Ishikawa (cell line): ENCODE results near the gene PRM2.

Experiments
- CEBPB ChIP-seq: IDR thresholded peaks from 2 replicates; pipeline ENCODE4 v1.6.1; 2012
- CREB1 ChIP-seq: IDR thresholded peaks from 2 replicates; pipeline ENCODE4 v1.6.1; 2012; ENCODE audit warnings: low read depth
- EGR1 ChIP-seq: IDR thresholded peaks from 2 replicates; pipeline ENCODE4 v1.6.1; 2012
- EP300 ChIP-seq: IDR thresholded peaks from 2 replicates; pipeline ENCODE4 v1.6.1; 2012; ENCODE audit warnings: borderline replicate concordance
- FOXM1 ChIP-seq: IDR thresholded peaks from 2 replicates; pipeline ENCODE4 v1.6.1; 2012; ENCODE audit warnings: low read depth, borderline replicate concordance
- NFIC ChIP-seq: IDR thresholded peaks from 2 replicates; pipeline ENCODE4 v1.6.1; 2012
- RAD21 ChIP-seq: IDR thresholded peaks from 2 replicates; pipeline ENCODE4 v1.6.1; 2012; ENCODE audit warnings: low read depth
- TAF1 ChIP-seq: IDR thresholded peaks from 2 replicates; pipeline ENCODE4 v1.6.1; 2012; ENCODE audit warnings: low read depth, mild to moderate bottlenecking
- TCF12 ChIP-seq: IDR thresholded peaks from 2 replicates; pipeline ENCODE4 v1.6.1; 2012; ENCODE audit warnings: low read depth
- TEAD4 ChIP-seq: IDR thresholded peaks from 2 replicates; pipeline ENCODE4 v1.6.1; 2012
- YY1 ChIP-seq: IDR thresholded peaks from 2 replicates; pipeline ENCODE4 v1.6.1; 2012; ENCODE audit warnings: low read depth
- ZBTB7A ChIP-seq: IDR thresholded peaks from 2 replicates; pipeline ENCODE4 v1.6.1; 2012; ENCODE audit warnings: low read depth
- TF ChIP-seq, protein P1 (sequence below): IDR thresholded peaks from 2 replicates; pipeline ENCODE4 v1.6.1; 2012; ENCODE audit warnings: low read depth, mild to moderate bottlenecking
- TF ChIP-seq, protein P2 (sequence below): IDR thresholded peaks from 2 replicates; pipeline ENCODE4 v1.6.1; 2012
- TF ChIP-seq, protein P3 (sequence below): IDR thresholded peaks from 2 replicates; pipeline ENCODE4 v1.6.1; 2012

Gene PRM2

DNA sequence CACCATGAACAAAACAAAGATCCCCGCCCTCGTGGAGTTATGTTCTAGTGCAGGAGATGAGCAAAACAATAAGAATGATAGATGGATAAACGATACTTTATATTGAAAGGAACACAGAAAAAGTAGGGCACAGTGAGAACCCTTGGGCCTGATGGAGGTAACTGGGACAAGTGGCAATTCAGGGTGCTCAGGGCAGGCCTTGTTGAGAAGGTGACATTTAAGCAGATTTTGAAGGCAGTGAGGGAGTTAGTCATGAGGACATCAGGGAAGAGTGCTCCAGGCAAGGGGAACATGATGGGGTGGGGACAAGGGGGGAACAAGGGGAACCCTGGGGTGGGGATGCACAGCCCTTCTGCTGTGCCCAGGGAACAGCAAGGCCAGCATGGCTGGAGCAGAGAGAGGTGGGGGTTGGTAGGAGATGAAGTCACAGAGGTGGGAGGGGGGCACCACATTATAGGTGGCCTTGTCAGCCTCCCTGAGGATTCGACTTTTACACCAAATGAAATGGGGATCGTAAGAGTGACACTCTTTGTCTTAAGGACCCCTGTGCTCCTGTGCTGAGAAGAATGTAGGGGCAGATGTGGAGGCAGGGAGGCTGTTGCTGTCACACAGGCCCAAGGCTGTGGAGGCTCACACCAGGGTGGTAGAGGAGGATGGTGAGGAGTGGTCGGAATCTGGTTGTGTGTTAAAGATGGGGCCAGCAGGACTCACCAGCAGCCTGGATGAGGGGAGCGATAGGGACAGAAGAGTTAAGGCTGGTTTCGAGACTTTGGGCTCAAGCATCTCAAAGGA, 14.0 kb upstream of the PRM2 start:
- no peak for TF ChIP-seq EP300
- TF ChIP-seq, protein P1, sequence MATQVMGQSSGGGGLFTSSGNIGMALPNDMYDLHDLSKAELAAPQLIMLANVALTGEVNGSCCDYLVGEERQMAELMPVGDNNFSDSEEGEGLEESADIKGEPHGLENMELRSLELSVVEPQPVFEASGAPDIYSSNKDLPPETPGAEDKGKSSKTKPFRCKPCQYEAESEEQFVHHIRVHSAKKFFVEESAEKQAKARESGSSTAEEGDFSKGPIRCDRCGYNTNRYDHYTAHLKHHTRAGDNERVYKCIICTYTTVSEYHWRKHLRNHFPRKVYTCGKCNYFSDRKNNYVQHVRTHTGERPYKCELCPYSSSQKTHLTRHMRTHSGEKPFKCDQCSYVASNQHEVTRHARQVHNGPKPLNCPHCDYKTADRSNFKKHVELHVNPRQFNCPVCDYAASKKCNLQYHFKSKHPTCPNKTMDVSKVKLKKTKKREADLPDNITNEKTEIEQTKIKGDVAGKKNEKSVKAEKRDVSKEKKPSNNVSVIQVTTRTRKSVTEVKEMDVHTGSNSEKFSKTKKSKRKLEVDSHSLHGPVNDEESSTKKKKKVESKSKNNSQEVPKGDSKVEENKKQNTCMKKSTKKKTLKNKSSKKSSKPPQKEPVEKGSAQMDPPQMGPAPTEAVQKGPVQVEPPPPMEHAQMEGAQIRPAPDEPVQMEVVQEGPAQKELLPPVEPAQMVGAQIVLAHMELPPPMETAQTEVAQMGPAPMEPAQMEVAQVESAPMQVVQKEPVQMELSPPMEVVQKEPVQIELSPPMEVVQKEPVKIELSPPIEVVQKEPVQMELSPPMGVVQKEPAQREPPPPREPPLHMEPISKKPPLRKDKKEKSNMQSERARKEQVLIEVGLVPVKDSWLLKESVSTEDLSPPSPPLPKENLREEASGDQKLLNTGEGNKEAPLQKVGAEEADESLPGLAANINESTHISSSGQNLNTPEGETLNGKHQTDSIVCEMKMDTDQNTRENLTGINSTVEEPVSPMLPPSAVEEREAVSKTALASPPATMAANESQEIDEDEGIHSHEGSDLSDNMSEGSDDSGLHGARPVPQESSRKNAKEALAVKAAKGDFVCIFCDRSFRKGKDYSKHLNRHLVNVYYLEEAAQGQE: no peak
- TF ChIP-seq FOXM1: no peak
- TF ChIP-seq CREB1: no peak
- TF ChIP-seq YY1: no peak
- TF ChIP-seq ZBTB7A: no peak
- TF ChIP-seq EGR1: no peak
- no peak for TF ChIP-seq CEBPB

DNA sequence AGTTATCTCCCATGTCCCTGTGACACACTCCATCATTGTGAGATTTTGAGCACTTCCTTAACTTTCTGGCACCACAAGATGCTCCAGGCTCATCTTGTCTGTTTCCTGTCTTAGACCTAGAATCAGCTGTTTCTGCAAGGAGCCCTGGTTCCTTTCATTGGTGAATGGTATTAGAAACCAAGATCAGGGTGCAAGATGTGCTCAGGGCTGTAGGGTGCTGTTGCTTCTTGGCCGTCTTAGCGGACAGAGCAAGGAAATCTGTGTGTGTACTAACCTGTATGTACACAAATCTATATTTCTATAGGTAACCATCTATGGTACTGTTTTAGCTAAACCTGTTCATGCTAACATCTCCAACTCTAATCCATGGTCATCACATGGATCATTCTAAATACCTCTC, 12.9 kb upstream of the PRM2 start:
- TF ChIP-seq CEBPB (no peak), RAD21 (no peak), EGR1 (no peak), TAF1 (no peak), NFIC (no peak), YY1 (no peak), TEAD4 (no peak), CREB1 (no peak), FOXM1 (no peak), ZBTB7A (no peak), EP300 (no peak), TCF12 (no peak)
- TF ChIP-seq, protein P2, sequence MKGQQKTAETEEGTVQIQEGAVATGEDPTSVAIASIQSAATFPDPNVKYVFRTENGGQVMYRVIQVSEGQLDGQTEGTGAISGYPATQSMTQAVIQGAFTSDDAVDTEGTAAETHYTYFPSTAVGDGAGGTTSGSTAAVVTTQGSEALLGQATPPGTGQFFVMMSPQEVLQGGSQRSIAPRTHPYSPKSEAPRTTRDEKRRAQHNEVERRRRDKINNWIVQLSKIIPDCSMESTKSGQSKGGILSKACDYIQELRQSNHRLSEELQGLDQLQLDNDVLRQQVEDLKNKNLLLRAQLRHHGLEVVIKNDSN: no peak
- TF ChIP-seq, protein P3, sequence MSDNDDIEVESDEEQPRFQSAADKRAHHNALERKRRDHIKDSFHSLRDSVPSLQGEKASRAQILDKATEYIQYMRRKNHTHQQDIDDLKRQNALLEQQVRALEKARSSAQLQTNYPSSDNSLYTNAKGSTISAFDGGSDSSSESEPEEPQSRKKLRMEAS: no peak
- TF ChIP-seq, protein P1: no peak

DNA sequence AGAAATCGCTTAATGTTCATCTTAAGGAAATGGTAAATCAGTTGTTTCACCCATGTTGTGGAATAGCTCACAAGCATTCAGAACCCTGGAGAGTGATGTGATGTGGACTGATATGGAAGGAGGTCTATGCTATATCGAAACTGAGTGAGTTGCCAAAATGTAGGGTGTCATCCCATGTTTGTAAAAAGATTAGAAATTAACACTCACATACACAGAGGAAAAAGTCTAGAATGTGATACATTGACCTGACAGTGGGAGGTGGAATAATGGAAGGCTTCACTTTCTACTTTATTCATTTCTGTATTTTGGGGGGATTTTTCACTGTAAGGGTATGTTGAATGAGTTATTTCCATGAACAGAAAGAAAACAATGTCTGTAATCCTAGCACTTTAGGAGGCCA, 9.6 kb upstream of the PRM2 start:
- TF ChIP-seq, protein P1: peak; percentile 52; the same call in 1 of the 2 replicates
- TF ChIP-seq CEBPB: no peak

DNA sequence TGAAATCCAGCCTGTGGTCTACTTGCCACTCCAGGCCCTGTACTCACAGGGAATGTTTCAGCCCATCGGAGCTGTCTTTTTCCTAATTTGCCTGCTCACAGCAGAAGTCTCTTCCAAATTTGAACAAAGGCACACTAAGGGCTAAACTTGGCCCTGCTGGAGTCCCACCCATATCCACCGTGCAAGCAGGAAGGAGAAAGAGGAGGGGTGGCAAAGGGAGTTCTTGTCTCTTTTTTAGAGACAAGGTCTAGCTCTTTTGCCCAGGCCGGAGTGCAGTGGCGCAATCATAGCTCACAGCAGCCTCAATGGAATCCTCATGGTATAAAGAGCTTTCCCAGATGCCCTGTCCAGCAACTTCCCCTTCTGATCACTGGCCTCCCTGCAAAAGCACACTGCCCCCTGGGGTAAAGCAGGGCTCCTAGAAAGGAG, 7.6 kb upstream of the PRM2 start:
- TF ChIP-seq RAD21 (no peak), CEBPB (peak; percentile 56)
- TF ChIP-seq, protein P1: peak; percentile 56
